GM12878 (cell line): ENCODE data around the gene RASAL1. TPM values are rescaled to one million over a fixed set of nuclear protein-coding genes. Genes with fewer than 3 reads are reported as not detected.

ENCODE experiments used
- BACH1 ChIP-seq: fragments of 450-650 bp; IDR thresholded peaks from 2 replicates; pipeline ENCODE4 v1.6.1; 2017; ENCODE audit warnings: mild to moderate bottlenecking, borderline replicate concordance
- BMI1 ChIP-seq: fragments of 450-650 bp; IDR thresholded peaks from 2 replicates; pipeline ENCODE4 v1.6.1; 2016; ENCODE audit warnings: mild to moderate bottlenecking, moderate library complexity, borderline replicate concordance
- CREB1 ChIP-seq: IDR thresholded peaks from 2 replicates; pipeline ENCODE4 v1.6.1; 2012; ENCODE audit warnings: low read depth, mild to moderate bottlenecking, inconsistent platforms
- CTCF ChIP-seq, 3 experiments: IDR thresholded peaks in 2 of 3; conservative IDR thresholded peaks in 1 of 3; 2 replicates each; pipeline ENCODE4 v1.5.1; 2011; ENCODE audit warnings: low read depth in 3 of 3, low read length in 3 of 3, mild to moderate bottlenecking in 3 of 3, control low read depth in 2 of 3, moderate library complexity in 2 of 3, inconsistent platforms in 1 of 3, mixed read lengths in 1 of 3; ENCODE audit not compliant: control insufficient read depth in 2 of 3, insufficient read depth in 1 of 3; ENCODE audit errors: extremely low read depth in 1 of 3
- GABPA ChIP-seq: IDR thresholded peaks from 2 replicates; pipeline ENCODE4 v1.6.1; 2014; ENCODE audit warnings: antibody characterized with exemption, low read depth, mild to moderate bottlenecking, inconsistent platforms
- IRF4 ChIP-seq: IDR thresholded peaks from 2 replicates; pipeline ENCODE4 v1.6.1; 2011; ENCODE audit warnings: low read depth, low read length
- JUNB ChIP-seq: IDR thresholded peaks from 2 replicates; pipeline ENCODE4 v1.6.1; 2016; ENCODE audit warnings: antibody characterized with exemption, mild to moderate bottlenecking
- KDM1A ChIP-seq: fragments of 200-600 bp; sonication (generic); IDR thresholded peaks from 2 replicates; pipeline ENCODE4 v1.6.1; 2016; ENCODE audit warnings: borderline replicate concordance
- MEF2A ChIP-seq: IDR thresholded peaks from 2 replicates; pipeline ENCODE4 v1.6.1; 2011; ENCODE audit warnings: low read depth, mild to moderate bottlenecking, low read length, moderate library complexity; ENCODE audit not compliant: insufficient read depth
- MEF2B ChIP-seq: fragments of 450-650 bp; IDR thresholded peaks from 2 replicates; pipeline ENCODE4 v1.6.1; 2018; ENCODE audit warnings: mild to moderate bottlenecking, moderate library complexity; ENCODE audit not compliant: partially characterized antibody, poor library complexity, severe bottlenecking
- NFXL1 ChIP-seq: fragments of 450-650 bp; IDR thresholded peaks from 2 replicates; pipeline ENCODE4 v1.6.1; 2017; ENCODE audit warnings: antibody characterized with exemption, mild to moderate bottlenecking, borderline replicate concordance
- NR2C1 ChIP-seq: fragments of 450-650 bp; IDR thresholded peaks from 2 replicates; pipeline ENCODE4 v1.6.1; 2017; ENCODE audit warnings: antibody characterized with exemption, mild to moderate bottlenecking, moderate library complexity
- NR2C2 ChIP-seq: IDR thresholded peaks from 2 replicates; pipeline ENCODE4 v1.6.1; 2011; ENCODE audit warnings: borderline replicate concordance, low read depth; ENCODE audit not compliant: control insufficient read depth, insufficient read length
- PML ChIP-seq: IDR thresholded peaks from 2 replicates; pipeline ENCODE4 v1.6.1; 2012; ENCODE audit warnings: low read length, inconsistent platforms
- RBBP5 ChIP-seq: fragments of 200-600 bp; sonication (generic); conservative IDR thresholded peaks from 2 replicates; pipeline ENCODE4 v1.6.1; 2016
- RFX5 ChIP-seq: IDR thresholded peaks from 2 replicates; pipeline ENCODE4 v1.6.1; 2011; ENCODE audit warnings: low read depth, low read length, improper control_type of control experiment
- RUNX3 ChIP-seq: IDR thresholded peaks from 2 replicates; pipeline ENCODE4 v1.6.1; 2012; ENCODE audit warnings: low read length, inconsistent platforms
- SP1 ChIP-seq: IDR thresholded peaks from one replicate; pipeline ENCODE4 v1.6.1; 2011; ENCODE audit warnings: low read depth, low read length
- SREBF2 ChIP-seq: IDR thresholded peaks from 2 replicates; pipeline ENCODE4 v1.6.1; 2012; ENCODE audit warnings: mild to moderate bottlenecking, low read length
- TCF12 ChIP-seq: IDR thresholded peaks from 2 replicates; pipeline ENCODE4 v1.6.1; 2011; ENCODE audit warnings: low read depth, mild to moderate bottlenecking, low read length
- ZBED1 ChIP-seq: IDR thresholded peaks from 2 replicates; pipeline ENCODE4 v1.6.1; 2016; ENCODE audit warnings: borderline replicate concordance
- ZNF274 ChIP-seq: IDR thresholded peaks from one replicate; pipeline ENCODE4 v1.8.0; 2011; ENCODE audit not compliant: insufficient read length, insufficient read depth
- polyA plus RNA-seq, 11 experiments: library from polyadenylated mRNA; depleted of rRNA in 4 of 11; unstranded in 6 of 11; stranded (reverse) in 5 of 11; fragments of >200 nt; fragmentation: Nextera tagmentation in 4 of 11; fragmentation: Illumina TruSeq in 1 of 11; extraction: Ambion mirVana in 4 of 11; extraction: Trizol in 1 of 11; gene quantifications; 1 replicate in 1 of 11; 2 replicates in 10 of 11; pipeline versions ENCODE4 v1.2.1 to v1.2.3, GENCODE V29; 2011 to 2016; ENCODE audit warnings: inconsistent platforms in 2 of 11, missing spikeins in 2 of 11, low read depth in 1 of 11
- total RNA-seq, 4 experiments: library from RNA; depleted of rRNA in 3 of 4; stranded (reverse); fragments of >200 nt in 3 of 4; fragmentation: Illumina TruSeq in 1 of 4; extraction: Trizol in 1 of 4; gene quantifications; 2 replicates each; pipeline versions ENCODE4 v1.2.1 to v1.2.3, GENCODE V29; 2013 to 2021
- TF ChIP-seq, protein P1 (sequence below): fragments of 450-650 bp; conservative IDR thresholded peaks from 2 replicates; pipeline ENCODE4 v1.6.1; 2017; ENCODE audit warnings: mild to moderate bottlenecking, moderate library complexity
- TF ChIP-seq, protein P2 (sequence below): IDR thresholded peaks from 2 replicates; pipeline ENCODE4 v1.6.1; 2011; ENCODE audit warnings: borderline replicate concordance, low read depth, mild to moderate bottlenecking, moderate library complexity, low read length; ENCODE audit not compliant: insufficient read depth, poor library complexity, severe bottlenecking
- TF ChIP-seq, protein P3 (sequence below): fragments of 150-350 bp; IDR thresholded peaks from 2 replicates; pipeline ENCODE4 v1.6.1; 2014; ENCODE audit warnings: mild to moderate bottlenecking, low read depth, low read length

The RASAL1 gene
- total and polyA plus RNA-seq, 10 of the 15 experiments (the other 5 are each of a cell fraction or from before 2014, with no cell fraction given) = 0.12 to 1.0 (median 0.52) TPM; not detected in 6

DNA sequence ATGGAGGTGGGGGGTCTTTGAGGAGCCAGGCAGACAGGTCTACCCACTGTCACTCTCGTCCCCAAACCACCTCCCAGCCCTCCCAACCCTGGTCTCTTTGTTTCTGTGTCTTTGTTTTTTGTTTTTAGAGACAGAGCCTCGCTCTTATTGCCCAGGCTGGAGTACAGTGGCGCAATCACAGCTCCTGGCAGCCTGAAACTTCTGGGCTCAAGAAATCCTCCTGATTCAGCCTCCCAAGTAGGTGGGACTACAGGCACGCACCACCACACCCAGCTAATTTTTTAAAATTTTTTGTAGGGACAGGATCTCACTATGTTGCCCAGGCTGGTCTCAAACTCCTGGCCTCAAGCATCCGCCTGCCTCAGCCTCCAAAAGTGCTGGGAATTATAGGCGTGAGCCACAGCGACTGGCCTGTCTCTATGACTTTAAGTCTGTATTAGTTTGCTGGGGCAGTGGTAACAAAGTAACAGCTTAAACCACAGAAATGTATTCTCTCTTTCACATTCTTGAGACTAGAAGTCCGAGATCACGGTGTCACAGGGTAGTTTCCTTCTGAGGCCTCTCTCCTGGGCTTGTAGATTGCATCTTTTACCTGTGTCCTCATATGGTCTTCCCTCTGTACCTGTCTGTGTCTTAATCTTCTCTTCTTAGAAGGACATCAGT is 52.9 kb downstream of the RASAL1 start (continued):
- TF ChIP-seq, protein P1, sequence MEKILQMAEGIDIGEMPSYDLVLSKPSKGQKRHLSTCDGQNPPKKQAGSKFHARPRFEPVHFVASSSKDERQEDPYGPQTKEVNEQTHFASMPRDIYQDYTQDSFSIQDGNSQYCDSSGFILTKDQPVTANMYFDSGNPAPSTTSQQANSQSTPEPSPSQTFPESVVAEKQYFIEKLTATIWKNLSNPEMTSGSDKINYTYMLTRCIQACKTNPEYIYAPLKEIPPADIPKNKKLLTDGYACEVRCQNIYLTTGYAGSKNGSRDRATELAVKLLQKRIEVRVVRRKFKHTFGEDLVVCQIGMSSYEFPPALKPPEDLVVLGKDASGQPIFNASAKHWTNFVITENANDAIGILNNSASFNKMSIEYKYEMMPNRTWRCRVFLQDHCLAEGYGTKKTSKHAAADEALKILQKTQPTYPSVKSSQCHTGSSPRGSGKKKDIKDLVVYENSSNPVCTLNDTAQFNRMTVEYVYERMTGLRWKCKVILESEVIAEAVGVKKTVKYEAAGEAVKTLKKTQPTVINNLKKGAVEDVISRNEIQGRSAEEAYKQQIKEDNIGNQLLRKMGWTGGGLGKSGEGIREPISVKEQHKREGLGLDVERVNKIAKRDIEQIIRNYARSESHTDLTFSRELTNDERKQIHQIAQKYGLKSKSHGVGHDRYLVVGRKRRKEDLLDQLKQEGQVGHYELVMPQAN = no peak
- 0 out of 2 replicates have a peak, but pooled peaks have one; percentile 37 for TF ChIP-seq TCF12
- no peak for TF ChIP-seq ZNF274
- peak; percentile 38 for TF ChIP-seq MEF2B
- no peak for TF ChIP-seq RFX5
- TF ChIP-seq NFXL1 = no peak
- TF ChIP-seq, protein P2, sequence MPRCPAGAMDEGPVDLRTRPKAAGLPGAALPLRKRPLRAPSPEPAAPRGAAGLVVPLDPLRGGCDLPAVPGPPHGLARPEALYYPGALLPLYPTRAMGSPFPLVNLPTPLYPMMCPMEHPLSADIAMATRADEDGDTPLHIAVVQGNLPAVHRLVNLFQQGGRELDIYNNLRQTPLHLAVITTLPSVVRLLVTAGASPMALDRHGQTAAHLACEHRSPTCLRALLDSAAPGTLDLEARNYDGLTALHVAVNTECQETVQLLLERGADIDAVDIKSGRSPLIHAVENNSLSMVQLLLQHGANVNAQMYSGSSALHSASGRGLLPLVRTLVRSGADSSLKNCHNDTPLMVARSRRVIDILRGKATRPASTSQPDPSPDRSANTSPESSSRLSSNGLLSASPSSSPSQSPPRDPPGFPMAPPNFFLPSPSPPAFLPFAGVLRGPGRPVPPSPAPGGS = no peak
- no peak for TF ChIP-seq JUNB
- TF ChIP-seq RBBP5 = no peak
- no peak for TF ChIP-seq CREB1
- no peak for TF ChIP-seq GABPA
- TF ChIP-seq RUNX3 = peak; percentile 81
- TF ChIP-seq ZBED1 = no peak
- no peak for TF ChIP-seq MEF2A
- TF ChIP-seq NR2C2 = no peak
- no peak for TF ChIP-seq CTCF (IDR thresholded peaks at IDR 0.05 in 2 of 3, conservative IDR thresholded peaks at IDR 0.05 in 1 of 3; ENCODE audit: control insufficient read depth in 2 of 3, extremely low read depth in 1 of 3, insufficient read depth in 1 of 3, low read depth in 3 of 3, low read length in 3 of 3)
- TF ChIP-seq BMI1 = no peak
- no peak for TF ChIP-seq KDM1A
- TF ChIP-seq PML = no peak
- TF ChIP-seq BACH1 = no peak
- TF ChIP-seq, protein P3, sequence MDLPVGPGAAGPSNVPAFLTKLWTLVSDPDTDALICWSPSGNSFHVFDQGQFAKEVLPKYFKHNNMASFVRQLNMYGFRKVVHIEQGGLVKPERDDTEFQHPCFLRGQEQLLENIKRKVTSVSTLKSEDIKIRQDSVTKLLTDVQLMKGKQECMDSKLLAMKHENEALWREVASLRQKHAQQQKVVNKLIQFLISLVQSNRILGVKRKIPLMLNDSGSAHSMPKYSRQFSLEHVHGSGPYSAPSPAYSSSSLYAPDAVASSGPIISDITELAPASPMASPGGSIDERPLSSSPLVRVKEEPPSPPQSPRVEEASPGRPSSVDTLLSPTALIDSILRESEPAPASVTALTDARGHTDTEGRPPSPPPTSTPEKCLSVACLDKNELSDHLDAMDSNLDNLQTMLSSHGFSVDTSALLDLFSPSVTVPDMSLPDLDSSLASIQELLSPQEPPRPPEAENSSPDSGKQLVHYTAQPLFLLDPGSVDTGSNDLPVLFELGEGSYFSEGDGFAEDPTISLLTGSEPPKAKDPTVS = no peak
- TF ChIP-seq SREBF2 = peak; percentile 32; the same call in 1 of the 2 replicates
- TF ChIP-seq IRF4 = no peak
- no peak for TF ChIP-seq SP1
- no peak for TF ChIP-seq NR2C1
